Dermis microvascular lymphatic vessel endothelial cell (primary cell): ENCODE results near the gene KCNIP2. TPM values are rescaled to one million over a fixed set of nuclear protein-coding genes. Genes with fewer than 3 reads are reported as not detected.

Source experiments
- DNase-seq, 2 donors: peaks; one replicate each; pipeline versions ENCODE4 v3.0.0 to v3.0.0-alpha.2; 2010; ENCODE audit warnings: low read depth in 2 of 2
- total RNA-seq: library from RNA; depleted of rRNA; stranded (reverse); fragments of >200 nt; gene quantifications from 2 replicates; pipeline ENCODE4 v1.2.1, GENCODE V29; 2014

Gene KCNIP2
- total RNA-seq, 1 donor from 2014 or later = 0.13 TPM

DNA sequence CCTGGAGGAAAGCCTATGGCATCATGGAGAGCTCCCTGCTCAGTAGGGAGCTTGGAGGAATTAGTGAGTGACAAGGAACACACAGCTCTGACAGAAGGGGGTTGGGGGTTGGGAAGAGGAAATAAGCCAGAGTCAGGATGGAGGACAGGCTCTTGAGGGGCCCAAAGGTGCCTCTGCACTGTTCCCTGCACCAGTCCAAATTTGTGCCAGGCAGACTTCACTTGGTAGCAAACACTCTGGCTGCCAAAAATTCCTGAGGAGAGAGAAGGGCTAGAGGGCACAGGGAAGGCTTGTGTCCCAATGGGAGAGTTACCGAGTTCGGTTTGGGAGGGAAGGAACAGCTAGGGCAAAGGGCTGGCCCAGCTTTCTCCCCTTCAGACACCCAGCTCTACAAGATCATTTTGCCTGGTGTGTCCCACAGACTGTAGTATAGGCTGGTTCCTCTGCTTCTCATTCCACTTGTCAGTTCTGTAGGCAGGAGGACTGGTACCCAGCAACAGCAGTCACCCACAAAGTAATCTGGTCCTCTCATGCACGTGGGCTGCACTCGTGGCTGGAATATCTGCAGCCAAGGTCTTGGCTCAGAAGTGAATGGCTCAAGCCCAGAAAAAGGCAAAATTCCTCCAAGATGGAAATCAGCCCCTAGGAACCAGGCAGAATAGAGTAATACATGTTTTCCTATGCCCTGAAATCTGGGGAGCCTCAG is 8.0 kb upstream of the KCNIP2 start:
- DNase-seq = no peak

GRCh38 chr10:101850749-101851148 is 7.1 kb upstream of the KCNIP2 start:
- no peak for DNase-seq

DNA sequence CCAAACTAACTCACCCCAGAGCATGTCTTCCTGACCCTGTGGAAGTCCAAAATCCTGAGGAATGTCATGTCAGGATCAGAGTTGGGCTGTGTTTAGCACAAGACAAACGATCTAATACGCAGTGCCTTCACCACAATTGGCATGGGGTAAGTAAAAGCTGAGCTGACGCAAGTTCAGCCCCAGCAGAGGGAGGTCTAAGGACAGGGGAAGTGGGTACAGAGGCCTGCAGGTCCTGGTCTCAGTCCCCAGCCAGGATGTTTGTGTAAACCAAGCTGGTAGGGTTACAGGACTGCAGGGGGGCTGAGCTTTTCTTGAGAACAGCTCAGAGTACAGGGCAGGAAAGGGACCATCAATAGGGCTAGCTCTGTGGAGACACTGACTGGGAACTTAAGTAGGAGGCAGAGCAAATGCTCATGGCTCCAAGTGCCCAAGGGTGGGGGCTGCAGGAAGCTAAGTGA is 5.3 kb upstream of the KCNIP2 start:
- peak in 1 of 2 donors; percentile 29 for DNase-seq

- DNase-seq = peak in 1 of 2 donors; percentile 52
Observed at GRCh38 chr10:101848408-101848807, 4.8 kb upstream of the KCNIP2 start.

DNA sequence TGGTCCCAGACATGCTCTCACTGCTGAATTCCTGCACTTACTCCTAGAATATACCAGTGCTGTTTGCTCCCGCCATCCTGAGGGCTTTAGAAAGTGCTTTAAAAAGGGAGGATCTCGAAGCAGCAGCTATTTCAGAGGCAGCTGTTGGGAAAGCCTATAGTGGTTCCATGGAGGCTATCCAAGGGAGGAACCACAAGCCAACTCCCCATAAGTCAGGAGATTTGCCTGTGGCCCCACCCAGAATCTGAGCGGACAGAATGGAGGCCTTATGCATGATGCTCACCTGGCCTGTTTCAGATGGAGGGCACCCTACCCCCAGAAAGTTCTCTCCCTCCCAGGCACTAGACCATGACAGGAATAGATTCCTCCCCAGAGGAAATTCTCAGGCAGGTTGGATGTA is 2.3 kb upstream of the KCNIP2 start:
- DNase-seq = no peak

DNA sequence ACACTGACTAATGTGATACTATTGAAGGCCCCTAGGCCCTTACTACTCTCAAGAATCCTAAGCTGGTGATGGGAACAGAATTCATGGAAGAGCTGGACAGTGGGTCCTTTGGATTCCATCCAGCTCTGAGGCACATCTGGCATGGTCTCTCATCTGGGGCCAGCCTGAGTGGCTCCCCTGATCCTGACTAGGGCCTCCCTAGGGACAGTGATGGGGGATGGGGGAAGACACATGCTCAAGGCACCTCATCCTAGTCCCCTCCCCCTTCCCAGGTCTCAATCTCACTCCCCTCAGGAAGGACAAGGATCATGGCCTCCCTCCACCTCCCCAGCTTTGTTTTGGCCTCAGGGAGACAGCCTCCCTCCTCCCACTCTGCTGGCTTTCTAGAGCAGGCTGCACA is 1.8 kb downstream of the KCNIP2 start:
- no peak for DNase-seq

GRCh38 chr10:101840741-101841453 is 2.7 kb downstream of the KCNIP2 start:
- DNase-seq = peak; percentile 48 to 84

DNA sequence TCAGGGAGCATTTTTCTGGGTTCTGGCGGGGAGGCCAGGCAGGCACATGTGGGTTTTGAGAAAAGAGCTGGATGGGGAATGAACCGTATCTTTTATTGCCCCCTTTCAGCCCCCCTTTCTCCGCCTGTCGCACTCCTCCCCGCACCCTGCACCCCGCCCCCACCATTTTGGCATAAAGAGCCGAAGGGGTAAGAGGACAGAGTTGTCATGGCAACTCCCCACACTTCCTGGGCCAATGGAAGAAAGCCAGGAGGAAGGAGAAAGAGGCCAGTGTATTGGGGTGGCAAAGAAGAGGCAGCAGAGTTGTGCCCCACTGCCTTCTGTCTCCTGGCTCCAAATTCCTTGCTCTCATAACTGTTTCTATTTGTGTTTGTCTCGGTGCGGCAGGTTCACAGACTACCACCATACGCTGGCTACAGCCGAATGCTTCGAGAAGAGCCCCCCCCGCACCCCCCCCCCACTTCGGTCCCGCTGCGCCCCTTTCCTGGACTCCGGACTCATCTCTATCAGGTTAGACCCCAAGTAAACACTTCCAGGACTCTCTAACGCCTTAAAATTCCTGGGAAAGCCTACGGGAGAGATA is 3.4 kb downstream of the KCNIP2 start:
- DNase-seq = no peak

GRCh38 chr10:101839416-101840063 is 4.1 kb downstream of the KCNIP2 start:
- DNase-seq = peak in 1 of 2 donors; percentile 35

GRCh38 chr10:101839002-101839401 is 4.6 kb downstream of the KCNIP2 start:
- no peak for DNase-seq

DNA sequence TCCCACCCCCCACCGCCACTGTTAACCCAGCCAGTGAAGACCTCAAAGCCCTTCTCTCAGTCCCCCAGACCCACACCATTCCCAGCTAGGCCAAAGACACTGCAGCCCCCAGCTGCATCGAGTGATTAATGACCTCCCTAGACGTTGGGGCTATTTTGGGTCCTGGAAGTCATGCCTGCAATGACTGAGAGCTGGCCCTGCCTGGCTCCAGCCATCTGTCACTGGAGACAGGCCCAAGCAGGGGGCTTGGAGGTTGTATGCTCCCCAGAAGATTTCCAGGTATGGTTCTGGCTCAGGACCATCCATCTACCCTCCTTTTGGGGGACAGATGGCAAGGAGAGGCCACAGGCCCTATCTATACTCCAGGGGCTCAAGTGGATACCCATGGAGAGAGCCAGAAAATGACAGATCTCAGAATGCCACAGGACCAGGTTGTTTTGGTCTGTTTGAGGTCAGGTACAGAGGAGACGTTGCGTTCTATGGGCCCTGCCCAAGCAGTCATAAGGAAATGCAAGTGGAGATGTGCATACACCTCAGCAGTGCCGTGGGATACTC is 5.1 kb downstream of the KCNIP2 start:
- no peak for DNase-seq

DNA sequence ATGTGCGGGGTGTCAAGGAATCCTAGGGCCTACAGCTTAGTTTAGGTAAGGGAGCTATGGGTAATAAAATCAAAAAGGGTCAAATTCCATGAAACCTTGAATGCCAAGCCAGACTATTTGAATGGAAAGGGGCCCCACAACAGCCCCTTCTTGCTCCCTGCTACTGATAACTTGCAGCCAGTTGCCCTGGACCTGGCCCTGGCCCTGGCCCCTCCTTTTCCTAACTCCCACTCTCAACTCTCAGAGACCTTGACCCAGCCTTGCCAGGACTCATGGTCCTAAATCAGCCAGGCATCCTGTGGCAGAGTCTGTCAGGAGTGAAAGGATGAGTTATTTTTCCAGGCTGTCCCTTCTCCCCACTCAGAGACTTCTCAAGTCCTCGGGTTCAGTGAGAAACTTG is 5.9 kb downstream of the KCNIP2 start:
- no peak for DNase-seq

- DNase-seq = no peak
Observed at GRCh38 chr10:101835362-101835761, 8.2 kb downstream of the KCNIP2 start.

DNA sequence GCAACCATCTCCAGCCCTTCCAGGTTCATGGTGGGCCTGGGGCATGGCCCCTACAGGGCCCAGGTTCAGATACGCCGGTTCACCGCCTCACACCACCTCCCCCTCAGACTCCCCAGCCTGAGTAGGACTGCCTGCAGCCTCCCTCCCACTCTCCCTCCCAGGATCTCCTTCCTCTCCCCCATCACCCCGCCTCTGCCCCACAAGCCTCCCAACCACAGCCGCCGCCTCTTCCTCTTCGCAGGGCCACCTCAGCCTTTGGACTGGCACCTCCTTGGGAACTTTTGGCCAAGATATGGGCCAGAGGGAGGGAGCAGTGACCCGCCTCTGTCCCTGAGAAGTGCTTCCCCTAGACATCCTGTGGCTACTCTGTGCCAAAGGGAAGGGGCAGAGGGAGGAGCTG is 9.3 kb downstream of the KCNIP2 start:
- DNase-seq = no peak

DNA sequence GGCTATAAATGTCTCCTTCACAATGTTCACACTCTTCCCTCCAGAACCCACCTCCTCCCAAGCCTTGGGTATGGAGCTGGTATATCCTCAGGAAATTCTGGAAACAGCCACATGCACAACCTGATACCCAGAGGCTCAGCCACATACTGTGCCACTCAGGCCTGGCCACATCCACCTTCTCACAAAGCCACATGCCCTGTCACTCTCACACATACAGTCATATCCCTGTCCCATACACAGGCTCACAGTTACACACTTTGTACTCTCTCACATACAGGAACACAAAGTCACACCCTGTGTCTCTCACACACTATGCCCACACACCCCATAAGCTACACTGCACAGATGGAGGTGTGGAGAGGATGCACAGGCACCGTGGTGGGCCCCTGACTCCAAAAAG is 10.1 kb downstream of the KCNIP2 start:
- no peak for DNase-seq

DNA sequence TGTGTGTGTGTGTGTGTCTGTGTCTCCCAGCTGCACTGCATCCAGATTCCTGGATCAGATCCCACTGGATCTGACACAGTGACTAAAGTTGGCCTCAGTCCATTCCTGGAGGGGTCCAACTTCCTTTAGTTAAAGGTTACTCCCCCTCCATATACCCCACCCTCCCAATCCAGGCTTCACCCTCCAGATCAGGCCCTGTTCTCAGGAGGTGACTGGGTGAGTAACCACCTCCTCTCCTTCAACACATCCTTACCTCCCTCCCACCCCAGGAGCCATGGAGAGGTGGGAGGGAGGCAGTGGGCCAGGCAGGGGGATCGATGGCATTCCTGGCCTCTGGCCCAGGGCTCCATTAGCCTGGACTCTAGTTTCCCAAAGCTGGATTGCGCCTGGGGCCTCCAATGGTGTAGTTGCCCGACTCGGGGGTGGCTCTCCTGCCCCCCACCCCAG is 11.3 kb downstream of the KCNIP2 start:
- no peak for DNase-seq

- no peak for DNase-seq
Observed at GRCh38 chr10:101831169-101831811, 12.3 kb downstream of the KCNIP2 start.

DNA sequence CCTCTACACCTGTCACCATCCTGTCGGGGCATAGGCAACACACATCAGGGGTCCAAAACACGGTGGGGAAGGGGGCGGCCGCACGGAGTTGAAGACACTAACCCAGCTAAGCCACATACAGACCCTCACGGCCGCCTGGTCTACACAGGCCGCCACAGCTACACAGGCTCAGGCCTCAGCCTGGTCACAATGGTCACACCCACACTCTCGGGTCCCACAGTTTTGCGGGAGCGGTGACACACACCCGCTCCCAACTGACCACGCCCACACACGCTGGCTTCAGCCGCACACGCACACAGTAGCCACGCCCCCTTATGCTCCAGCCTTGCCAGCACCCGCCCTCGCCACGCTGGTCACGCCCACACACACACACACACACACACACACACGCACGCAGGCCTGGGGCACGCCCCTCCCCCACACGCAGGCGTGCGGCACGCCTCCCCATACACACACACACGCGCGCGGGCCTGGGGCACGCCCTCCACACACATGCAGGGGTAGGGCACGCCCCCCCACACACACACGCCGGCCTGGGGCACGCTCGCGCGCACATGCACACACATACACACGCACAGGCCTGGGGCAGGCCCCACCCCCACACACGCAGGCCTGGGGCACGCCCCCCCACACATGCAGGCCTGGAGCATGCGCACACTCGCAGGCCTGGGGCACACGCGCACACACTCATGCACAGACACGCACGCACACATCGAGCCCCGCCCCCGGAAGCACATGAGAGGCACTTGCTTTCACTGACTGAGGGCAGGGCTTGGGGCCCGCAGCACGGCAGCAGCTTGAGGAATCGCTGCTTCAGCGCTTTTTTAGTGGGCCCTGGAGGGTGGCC is 13.1 kb downstream of the KCNIP2 start:
- peak; percentile 85 to 93 for DNase-seq

- peak in 1 of 2 donors; percentile 56 for DNase-seq
Observed at GRCh38 chr10:101829561-101830315, 13.9 kb downstream of the KCNIP2 start.
